Gastrocnemius medialis (tissue), 4 donors: ENCODE data around the gene LTB. TPM values are rescaled to one million over a fixed set of nuclear protein-coding genes. Genes with fewer than 3 reads are reported as not detected.

Source experiments
- ATAC-seq, 2 donors: fragments of 150-250 bp; one replicate each; pipeline ENCODE4 v1.9.1; 2016
- DNase-seq, 2 donors: peaks; one replicate each; pipeline ENCODE4 v3.0.0-alpha.2; 2019
- H3K27ac ChIP-seq, 4 donors: fragments of 200-600 bp; sonication (generic); 1 replicate in 1 of 4; 2 replicates in 3 of 4; pipeline ENCODE4 v1.5.1; 2016 to 2018; ENCODE audit warnings: mild to moderate bottlenecking in 2 of 4, moderate library complexity in 1 of 4
- H3K27me3 ChIP-seq, 3 donors: fragments of 200-600 bp; sonication (generic) in 2 of 3; 1 replicate in 1 of 3; 2 replicates in 2 of 3; pipeline versions ENCODE4 v1.5.1 to v1.6.0; 2016 to 2019; ENCODE audit warnings: mild to moderate bottlenecking in 1 of 3, moderate library complexity in 1 of 3
- H3K36me3 ChIP-seq, 2 donors: fragments of 200-600 bp; sonication (generic) in 1 of 2; one replicate each; pipeline ENCODE4 v1.5.1; 2017 to 2018
- H3K4me1 ChIP-seq, 2 donors: fragments of 200-600 bp; sonication (generic) in 1 of 2; one replicate each; pipeline ENCODE4 v1.5.1; 2016 to 2017; ENCODE audit warnings: mild to moderate bottlenecking in 2 of 2
- H3K4me3 ChIP-seq, 4 donors: fragments of 200-600 bp; sonication (generic) in 3 of 4; 1 replicate in 1 of 4; 2 replicates in 3 of 4; pipeline ENCODE4 v1.5.1; 2016 to 2019; ENCODE audit warnings: mild to moderate bottlenecking in 2 of 4
- H3K9me3 ChIP-seq, 3 donors: fragments of 200-600 bp; sonication (generic) in 2 of 3; 1 replicate in 1 of 3; 2 replicates in 2 of 3; pipeline ENCODE4 v1.5.1; 2016 to 2019
- POLR2A ChIP-seq, 2 donors: fragments of 450-650 bp; IDR thresholded peaks; one replicate each; pipeline ENCODE4 v1.6.1; 2017; ENCODE audit warnings: antibody characterized with exemption in 2 of 2, mild to moderate bottlenecking in 2 of 2, moderate library complexity in 2 of 2
- in situ Hi-C, 4 donors: fragments of 200-750 bp; cut with MboI; loops; one replicate each; pipeline versions ENCODE4 v1.15.0 to v1.8.0; 2017; ENCODE audit warnings: low sequenced_read_pairs in 4 of 4
- intact Hi-C: fragments of 100-400 bp; cut with DNase I; formaldehyde crosslinking; loops from one replicate; pipeline ENCODE4 v1.15.1; 2023; ENCODE audit warnings: low total_unique reads
- total RNA-seq, 4 donors: library from RNA; depleted of rRNA; stranded (reverse); fragments of >200 nt; gene quantifications; one replicate each; pipeline versions ENCODE4 v1.1.0 to v1.2.3, GENCODE V29; 2016
- TF ChIP-seq, protein P1 (sequence below), 5 experiments: fragments of 450-650 bp in 3 of 5; fragments of 200-600 bp in 2 of 5; sonication (generic) in 2 of 5; IDR thresholded peaks in 4 of 5; conservative IDR thresholded peaks in 1 of 5; 1 replicate in 4 of 5; 2 replicates in 1 of 5; pipeline ENCODE4 v1.5.1; 2016 to 2019; ENCODE audit warnings: antibody characterized with exemption in 5 of 5, mild to moderate bottlenecking in 3 of 5, moderate library complexity in 3 of 5

The LTB gene
- total RNA-seq, 4 donors from 2014 or later, result not detected

DNA sequence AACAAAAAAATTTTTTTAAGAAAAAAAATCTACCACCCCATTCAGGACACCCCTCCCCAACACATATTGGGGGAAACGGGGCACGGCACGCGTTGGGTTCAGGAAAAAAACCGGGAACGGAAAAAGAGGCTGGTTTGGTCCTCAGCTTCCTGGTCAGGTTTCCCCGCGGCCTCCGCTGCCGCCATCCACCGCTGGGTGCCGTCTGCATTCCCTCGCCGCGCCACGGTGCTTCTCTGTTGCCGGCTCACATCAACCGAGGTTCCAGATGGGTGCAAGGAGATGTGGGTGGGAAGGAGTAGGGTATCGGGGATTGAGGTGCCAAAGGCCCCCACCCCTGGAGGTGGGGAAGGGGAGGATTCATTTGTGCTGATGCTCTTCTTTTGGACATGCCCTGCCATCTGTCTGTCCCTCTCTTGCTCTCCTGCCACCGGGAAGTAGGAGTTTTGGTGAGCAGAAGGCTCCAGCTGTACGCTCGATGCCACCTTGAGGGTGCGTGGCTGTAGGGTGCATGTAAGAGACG lies 47.6 kb downstream of the LTB start:
- in situ Hi-C loops, result loop anchor here in 2 of 4 donors (5.0 to 25.0 kb wide), 2 partner anchors 42 to 653 kb away; partner anchors contain the start of genes AGER (in 1 of the 2), AGPAT1 (in 1 of the 2), GPSM3 (in 1 of the 2) and PBX2 (in 1 of the 2)
- H3K9me3 ChIP-seq, result no peaks in the 10 kb centered on the region
- intact Hi-C loops, result no loop called here
- no peak overlapping the region for H3K27ac ChIP-seq
- TF ChIP-seq, protein P1, sequence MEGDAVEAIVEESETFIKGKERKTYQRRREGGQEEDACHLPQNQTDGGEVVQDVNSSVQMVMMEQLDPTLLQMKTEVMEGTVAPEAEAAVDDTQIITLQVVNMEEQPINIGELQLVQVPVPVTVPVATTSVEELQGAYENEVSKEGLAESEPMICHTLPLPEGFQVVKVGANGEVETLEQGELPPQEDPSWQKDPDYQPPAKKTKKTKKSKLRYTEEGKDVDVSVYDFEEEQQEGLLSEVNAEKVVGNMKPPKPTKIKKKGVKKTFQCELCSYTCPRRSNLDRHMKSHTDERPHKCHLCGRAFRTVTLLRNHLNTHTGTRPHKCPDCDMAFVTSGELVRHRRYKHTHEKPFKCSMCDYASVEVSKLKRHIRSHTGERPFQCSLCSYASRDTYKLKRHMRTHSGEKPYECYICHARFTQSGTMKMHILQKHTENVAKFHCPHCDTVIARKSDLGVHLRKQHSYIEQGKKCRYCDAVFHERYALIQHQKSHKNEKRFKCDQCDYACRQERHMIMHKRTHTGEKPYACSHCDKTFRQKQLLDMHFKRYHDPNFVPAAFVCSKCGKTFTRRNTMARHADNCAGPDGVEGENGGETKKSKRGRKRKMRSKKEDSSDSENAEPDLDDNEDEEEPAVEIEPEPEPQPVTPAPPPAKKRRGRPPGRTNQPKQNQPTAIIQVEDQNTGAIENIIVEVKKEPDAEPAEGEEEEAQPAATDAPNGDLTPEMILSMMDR (IDR thresholded peaks at IDR 0.05 in 4 of 5, conservative IDR thresholded peaks at IDR 0.05 in 1 of 5), result no peak
- no peak for TF ChIP-seq POLR2A (IDR thresholded peaks at IDR 0.05)
- H3K27me3 ChIP-seq, result no peaks in the 10 kb centered on the region
- ATAC-seq (no peak), DNase-seq (no peak)
- peaks cover 11 to 13% of the 10 kb centered on the region in 2 donors for H3K4me1 ChIP-seq
- H3K36me3 ChIP-seq, result peaks cover 4 to 100% of the 10 kb centered on the region in 2 donors
- H3K4me3 ChIP-seq, result no peak overlapping the region

DNA sequence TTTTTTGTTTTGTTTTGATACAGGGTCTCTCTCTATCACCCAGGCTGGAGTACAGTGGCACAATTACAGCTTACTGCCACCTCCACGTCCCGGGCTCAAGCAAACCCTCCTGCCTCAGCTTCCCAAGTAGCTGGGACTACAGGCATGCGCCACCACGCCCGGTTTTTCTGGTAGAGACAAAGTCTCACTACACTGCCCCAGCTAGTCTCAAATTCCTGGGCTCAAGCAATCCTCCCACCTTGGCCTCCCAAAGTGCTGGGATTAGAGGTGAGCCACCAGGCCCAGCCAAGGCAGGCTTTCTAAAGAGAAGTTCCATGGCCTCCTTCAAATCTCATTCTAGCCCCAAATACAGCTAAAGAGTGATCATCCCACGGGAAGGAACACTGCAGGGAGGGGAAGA lies 48.2 kb downstream of the LTB start:
- H3K27me3 ChIP-seq, result no peaks in the 10 kb centered on the region
- in situ Hi-C loops (loop anchor here in 1 of 4 donors (25.0 kb wide), 1 partner anchor 653 kb away; the partner anchor contains the start of genes AGER, AGPAT1, GPSM3 and PBX2), intact Hi-C loops (no loop called here)
- H3K27ac ChIP-seq, result no peak overlapping the region
- ATAC-seq (no peak), DNase-seq (no peak)
- peaks cover 5 to 7% of the 10 kb centered on the region in 2 donors for H3K4me1 ChIP-seq
- no peaks in the 10 kb centered on the region for H3K9me3 ChIP-seq
- no peak overlapping the region for H3K4me3 ChIP-seq
- H3K36me3 ChIP-seq, result peaks cover 4 to 95% of the 10 kb centered on the region in 2 donors
- TF ChIP-seq POLR2A (IDR thresholded peaks at IDR 0.05), result no peak
- TF ChIP-seq, protein P1 (IDR thresholded peaks at IDR 0.05 in 4 of 5, conservative IDR thresholded peaks at IDR 0.05 in 1 of 5), result no peak

DNA sequence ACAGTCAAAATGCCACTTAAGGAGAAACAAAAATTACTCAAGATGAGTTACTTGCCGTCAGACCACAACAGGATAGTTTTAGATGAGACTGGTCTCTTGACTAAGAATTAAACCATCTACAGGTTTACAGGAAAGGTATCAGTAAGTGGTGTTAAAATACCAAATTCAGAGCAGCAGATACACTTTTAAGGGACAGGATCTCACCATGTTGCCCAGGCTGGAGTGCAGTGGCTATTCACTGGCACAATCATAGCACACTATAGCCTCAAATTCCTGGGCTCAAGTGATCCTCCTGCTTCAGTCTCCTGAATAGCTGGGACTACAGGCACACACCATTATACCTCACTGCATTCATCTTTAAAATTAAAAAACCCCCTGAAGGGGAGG lies 48.8 kb downstream of the LTB start:
- DNase-seq (no peak), ATAC-seq (no peak)
- no peak overlapping the region for H3K4me3 ChIP-seq
- peak overlapping the region in 1 of 4 donors; percentile 27 for H3K27ac ChIP-seq
- in situ Hi-C loops (loop anchor here in 1 of 4 donors (25.0 kb wide), 1 partner anchor 654 kb away; the partner anchor contains the start of genes AGER, AGPAT1, GPSM3 and PBX2), intact Hi-C loops (no loop called here)
- no peaks in the 10 kb centered on the region for H3K27me3 ChIP-seq
- H3K36me3 ChIP-seq, result peaks cover 4 to 89% of the 10 kb centered on the region in 2 donors
- TF ChIP-seq, protein P1 (IDR thresholded peaks at IDR 0.05 in 4 of 5, conservative IDR thresholded peaks at IDR 0.05 in 1 of 5), result no peak
- no peak for TF ChIP-seq POLR2A (IDR thresholded peaks at IDR 0.05)
- H3K9me3 ChIP-seq, result no peaks in the 10 kb centered on the region
- H3K4me1 ChIP-seq, result peaks cover 0 to 2% of the 10 kb centered on the region in 2 donors

DNA sequence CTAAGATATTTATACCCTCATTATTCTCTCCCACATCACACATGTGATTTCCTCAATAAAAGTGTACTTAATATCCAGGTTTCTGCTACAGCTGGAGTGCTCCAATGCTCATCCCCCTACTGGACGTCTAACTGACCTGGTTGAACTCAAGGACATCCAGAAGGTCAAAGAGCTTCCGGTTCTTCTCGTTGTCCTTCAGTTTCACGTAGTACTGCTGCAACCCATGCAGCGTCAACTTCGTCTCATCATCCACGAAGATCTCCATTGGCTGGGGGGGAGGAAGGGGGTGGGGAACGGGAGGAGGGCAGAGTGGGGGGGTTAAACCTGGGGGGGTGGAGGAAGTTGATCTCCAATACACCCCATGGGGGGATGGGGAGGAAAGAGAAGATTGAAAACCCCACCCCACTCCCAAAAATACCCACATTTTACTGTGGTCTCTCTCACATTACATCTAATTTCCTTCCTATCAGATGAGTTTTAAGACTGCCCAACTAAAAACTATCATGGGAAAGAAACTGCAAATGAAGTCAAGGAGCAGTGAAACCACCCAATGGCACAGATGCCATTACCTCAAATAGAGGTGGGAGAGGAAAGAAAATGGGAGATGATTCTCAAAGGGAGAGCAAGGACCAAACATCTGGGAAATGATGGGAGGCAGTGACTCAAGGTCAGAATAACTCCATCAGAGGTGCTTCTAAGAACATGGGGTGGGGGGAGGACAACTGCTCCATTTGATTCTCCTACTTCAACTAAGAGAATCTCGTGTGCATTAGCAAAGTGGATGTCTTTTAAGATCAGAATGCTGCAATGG lies 49.4 kb downstream of the LTB start:
- DNase-seq (no peak), ATAC-seq (no peak)
- Histone ChIP-seq H3K9me3 (no peaks in the 10 kb centered on the region), H3K4me3 (no peak overlapping the region), H3K27ac (peak overlapping the region in 1 of 4 donors; percentile 27), H3K4me1 (no peaks in the 10 kb centered on the region), H3K36me3 (peaks cover 4 to 83% of the 10 kb centered on the region in 2 donors), H3K27me3 (no peaks in the 10 kb centered on the region)
- TF ChIP-seq POLR2A (IDR thresholded peaks at IDR 0.05), result no peak
- TF ChIP-seq, protein P1 (IDR thresholded peaks at IDR 0.05 in 4 of 5, conservative IDR thresholded peaks at IDR 0.05 in 1 of 5), result no peak
- in situ Hi-C loops (loop anchor here in 1 of 4 donors (25.0 kb wide), 1 partner anchor 654 kb away; the partner anchor contains the start of genes AGER, AGPAT1, GPSM3 and PBX2), intact Hi-C loops (no loop called here)
